ENCODE measurements around the gene KRTAP12-3. TPM values are rescaled to one million over a fixed set of nuclear protein-coding genes. Genes with fewer than 3 reads are reported as not detected.
"Not testable (repeated sequence)": the region's sequence is repeated elsewhere in the genome, so short reads cannot be mapped to it uniquely, and the experiment has no call there.

The KRTAP12-3 gene
- polyA plus RNA-seq, 1 of the 3 experiments (the other 2 are of a cell fraction) = not detected

DNA sequence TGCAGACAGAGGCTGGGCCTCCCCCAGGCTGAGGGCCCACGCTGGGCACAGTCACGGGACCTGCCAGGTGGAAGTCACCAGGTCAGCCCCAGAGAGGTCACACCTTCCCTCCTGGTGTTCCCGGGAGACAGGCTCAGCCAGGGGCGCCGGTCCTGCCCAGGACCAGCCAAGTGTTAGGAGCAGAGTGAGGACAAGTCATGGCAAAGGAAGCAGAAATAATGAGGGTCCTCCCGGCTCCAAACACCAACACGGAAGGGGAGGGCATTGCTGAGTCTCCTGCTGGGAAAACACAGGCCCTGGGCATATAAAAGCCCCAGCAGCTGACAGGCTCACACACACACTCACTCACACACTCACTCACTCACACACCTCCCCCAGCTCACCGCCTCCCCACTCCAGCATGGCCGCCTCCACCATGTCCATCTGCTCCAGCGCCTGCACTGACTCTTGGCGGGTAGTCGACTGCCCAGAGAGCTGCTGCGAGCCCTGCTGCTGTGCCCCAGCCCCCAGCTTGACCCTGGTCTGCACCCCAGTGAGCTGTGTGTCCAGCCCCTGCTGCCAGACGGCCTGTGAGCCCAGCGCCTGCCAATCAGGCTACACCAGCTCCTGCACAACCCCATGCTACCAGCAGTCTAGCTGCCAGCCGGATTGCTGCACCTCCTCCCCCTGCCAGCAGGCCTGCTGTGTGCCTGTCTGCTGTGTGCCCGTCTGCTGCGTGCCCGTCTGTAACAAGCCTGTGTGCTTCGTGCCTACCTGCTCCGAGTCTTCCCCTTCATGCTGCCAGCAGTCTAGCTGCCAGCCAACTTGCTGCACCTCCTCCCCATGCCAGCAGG, 20.5 kb upstream of the KRTAP12-3 start, which contains the start of gene KRTAP10-10:
Gene KRTAP10-10 (plus strand): TSS at position 339 of the 833 bp plus-strand sequence. CDS start 62 bp downstream, at position 401.
- Histone ChIP-seq H3K27ac (ENCODE audit: low read depth in 2 of 2, low read length in 1 of 2) (no peak within 1 kb of the TSS), H3K9ac (no peak within 1 kb of the TSS), H3F3A (replicated peaks; ENCODE audit: insufficient read depth) (no peaks in the 10 kb centered on the region), H2AFZ (ENCODE audit: low read depth) (no peak within 1 kb of the TSS), H3K9me3 (0 out of 2 replicates have a peak, but pooled peaks cover 6% of the 10 kb centered on the region), H3K9me2 (no peaks in the 10 kb centered on the region), H3K79me2 (ENCODE audit: insufficient read depth) (no peaks in the 10 kb centered on the region), H3K27me3 (ENCODE audit: insufficient read depth) (peaks cover 8% of the 10 kb centered on the region; the same call in 1 of the 2 replicates), H4K20me1 (ENCODE audit: insufficient read depth) (no peaks in the 10 kb centered on the region), H3K4me2 (no peak within 1 kb of the TSS), H3K4me3 (ENCODE audit: low read depth in 2 of 2, low read length in 1 of 2) (no peak within 1 kb of the TSS), H3K36me3 (replicated peaks in 1 of 2; ENCODE audit: control insufficient read depth in 1 of 2, insufficient read depth in 2 of 2, low read length in 1 of 2) (no peaks in the 10 kb centered on the region), H3K4me1 (ENCODE audit: control insufficient read depth in 1 of 2, insufficient read depth in 2 of 2, low read depth in 1 of 2, low read length in 1 of 2) (no peaks in the 10 kb centered on the region; a peak in 1 of 4 replicates)
- 10% methylated on average over 17 of the region's 21 CpGs for WGBS (ENCODE audit: low lambda C conversion rate)
- CTCF ChIA-PET = interaction anchor here (1.1 kb wide), 1 partner anchor 12 kb away, joined by 4 read pairs; no protein-coding TSS in a partner anchor
- POLR2A ChIA-PET = no interaction called here
- no peak for DNase-seq
- TF ChIP-seq FOXM1 (IDR thresholded peaks at IDR 0.05; ENCODE audit: low read depth) (no peak), RFX5 (IDR thresholded peaks at IDR 0.05; ENCODE audit: low read length) (no peak), GATA2 (CRISPR knock-in tag; IDR thresholded peaks at IDR 0.05) (no peak), FOSL2 (IDR thresholded peaks at IDR 0.05; ENCODE audit: borderline replicate concordance, low read depth) (no peak), NFIC (IDR thresholded peaks at IDR 0.05; ENCODE audit: borderline replicate concordance) (no peak), USF1 (IDR thresholded peaks at IDR 0.05; ENCODE audit: borderline replicate concordance, low read depth) (no peak), FOXJ3 (CRISPR knock-in tag; IDR thresholded peaks at IDR 0.05) (no peak)

- H3K79me2 ChIP-seq (ENCODE audit: insufficient read depth); H3F3A ChIP-seq (replicated peaks; ENCODE audit: insufficient read depth); H2AFZ ChIP-seq (ENCODE audit: low read depth); H3K36me3 ChIP-seq (replicated peaks in 1 of 2; ENCODE audit: control insufficient read depth in 1 of 2, insufficient read depth in 2 of 2, low read length in 1 of 2); H3K4me3 ChIP-seq (ENCODE audit: low read depth in 2 of 2, low read length in 1 of 2); H3K27me3 ChIP-seq (ENCODE audit: insufficient read depth); DNase-seq; H3K27ac ChIP-seq (ENCODE audit: low read depth in 2 of 2, low read length in 1 of 2); H3K9me3 ChIP-seq; H4K20me1 ChIP-seq (ENCODE audit: insufficient read depth); H3K9ac ChIP-seq; POLR2A ChIA-PET; H3K4me2 ChIP-seq; H3K9me2 ChIP-seq; H3K4me1 ChIP-seq (ENCODE audit: control insufficient read depth in 1 of 2, insufficient read depth in 2 of 2, low read depth in 1 of 2, low read length in 1 of 2): not testable (repeated sequence)
- CTCF ChIA-PET = interaction anchor here (1.1 kb wide), 1 partner anchor 12 kb away, joined by 4 read pairs; no protein-coding TSS in a partner anchor
- 11% methylated on average over 1 of the region's 12 CpGs for WGBS (ENCODE audit: low lambda C conversion rate)
Measured at GRCh38 chr21:44637851-44638348, 19.8 kb upstream of the KRTAP12-3 start.

DNA sequence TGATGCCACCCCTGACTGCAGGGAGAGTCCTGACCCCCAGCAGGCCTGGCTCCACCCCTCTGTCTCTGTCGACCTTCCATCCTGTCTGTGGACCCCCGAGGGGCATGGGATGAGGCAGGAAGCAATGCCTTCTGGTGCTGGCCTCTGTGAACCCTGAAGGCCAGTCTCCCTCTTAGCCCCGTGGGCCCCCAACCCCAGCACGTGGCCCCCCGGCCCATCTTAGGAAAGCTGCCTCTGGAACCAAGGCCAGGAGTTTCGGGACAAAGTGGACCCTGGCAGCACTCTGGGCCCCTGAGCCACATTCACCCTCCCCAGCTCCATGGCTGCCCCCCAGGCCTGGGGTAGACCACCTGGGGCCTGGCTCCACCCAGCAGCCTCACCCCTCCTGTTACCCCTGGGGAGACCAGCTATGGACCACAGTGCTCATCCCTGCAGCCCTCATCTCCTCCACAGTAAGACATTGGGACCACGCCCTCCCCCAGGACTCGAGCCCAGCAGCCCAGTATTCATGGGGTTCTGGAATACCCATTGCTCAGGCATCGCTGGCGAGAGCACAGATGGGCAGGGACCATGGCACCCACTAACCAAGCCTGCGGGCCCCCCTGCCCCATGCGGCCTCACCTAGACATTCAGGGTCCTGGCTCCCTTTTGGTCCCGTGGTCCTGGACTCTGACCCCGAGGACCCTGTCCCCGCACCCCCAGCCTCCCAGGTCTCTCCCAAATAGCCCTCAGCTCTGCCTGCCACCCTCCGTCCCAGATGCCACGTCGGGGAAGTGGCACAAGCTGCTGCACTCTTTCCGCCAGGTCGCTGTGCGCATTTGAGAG, 19.0 kb upstream of the KRTAP12-3 start:
- H3K4me3 ChIP-seq (ENCODE audit: low read depth in 2 of 2, low read length in 1 of 2); H3K9ac ChIP-seq; CTCF ChIA-PET; H3K27me3 ChIP-seq (ENCODE audit: insufficient read depth); H3F3A ChIP-seq (replicated peaks; ENCODE audit: insufficient read depth); DNase-seq; H3K4me1 ChIP-seq (ENCODE audit: control insufficient read depth in 1 of 2, insufficient read depth in 2 of 2, low read depth in 1 of 2, low read length in 1 of 2); H3K27ac ChIP-seq (ENCODE audit: low read depth in 2 of 2, low read length in 1 of 2); H4K20me1 ChIP-seq (ENCODE audit: insufficient read depth); H3K36me3 ChIP-seq (replicated peaks in 1 of 2; ENCODE audit: control insufficient read depth in 1 of 2, insufficient read depth in 2 of 2, low read length in 1 of 2); H3K4me2 ChIP-seq; H2AFZ ChIP-seq (ENCODE audit: low read depth); H3K79me2 ChIP-seq (ENCODE audit: insufficient read depth); POLR2A ChIA-PET; H3K9me2 ChIP-seq; H3K9me3 ChIP-seq: not testable (repeated sequence)
- WGBS (ENCODE audit: low lambda C conversion rate) = 4% methylated on average over 6 of the region's 21 CpGs

All from SK-N-SH (cell line).